HEK293 (cell line): ENCODE measurements around the gene S1PR3.

Experiments
- CTCF ChIA-PET: fragments of 350-600 bp; formaldehyde crosslinking; extraction: SDS; loops from one replicate; lab custom pipeline; 2021; ENCODE audit warnings: antibody characterized with exemption; lab: Yijun Ruan, JAX
- POLR2A ChIA-PET: fragments of 300-600 bp; formaldehyde crosslinking; extraction: SDS; loops from one replicate; lab custom pipeline; 2020; ENCODE audit warnings: antibody characterized with exemption, inconsistent platforms; lab: Yijun Ruan, JAX
- H3K27ac ChIP-seq: fragments of 200-500 bp; sonication (Bioruptor generic); 2 replicates; pipeline ENCODE4 v1.5.1; 2014; ENCODE audit warnings: low read depth, low read length, control low read depth, inconsistent platforms; ENCODE audit errors: extremely low read depth
- H3K36me3 ChIP-seq, 2 experiments: fragments of 200-500 bp in 1 of 2; sonication (Bioruptor generic) in 1 of 2; 1 replicate in 1 of 2; 2 replicates in 1 of 2; pipeline ENCODE4 v1.5.1; 2014 to 2017; ENCODE audit warnings: inconsistent platforms in 2 of 2, low read length in 2 of 2; ENCODE audit not compliant: control insufficient read depth in 2 of 2, insufficient read depth in 1 of 2
- H3K4me1 ChIP-seq: fragments of 200-500 bp; sonication (Bioruptor generic); 2 replicates; pipeline ENCODE4 v1.5.1; 2014; ENCODE audit warnings: mild to moderate bottlenecking, low read length, inconsistent platforms; ENCODE audit not compliant: control insufficient read depth, insufficient read depth
- H3K4me3 ChIP-seq: 2 replicates; pipeline ENCODE4 v1.5.1; 2011; ENCODE audit warnings: low read depth, mild to moderate bottlenecking, control low read depth, low read length, moderate library complexity
- H3K9me3 ChIP-seq: fragments of 200-500 bp; sonication (Bioruptor generic); 2 replicates; pipeline ENCODE4 v1.5.1; 2014; ENCODE audit warnings: low read depth, low read length, inconsistent platforms; ENCODE audit not compliant: control insufficient read depth, insufficient read depth
- KLF1 ChIP-seq: fragments of 450-650 bp; formaldehyde crosslinking; IDR thresholded peaks from 2 replicates; pipeline ENCODE4 v1.5.1; 2016; ENCODE audit warnings: missing biosample characterization, missing genetic modification characterization
- SP3 ChIP-seq: fragments of 450-650 bp; formaldehyde crosslinking; IDR thresholded peaks from 2 replicates; pipeline ENCODE4 v1.5.1; 2016; ENCODE audit warnings: missing biosample characterization, missing genetic modification characterization
- YY2 ChIP-seq: fragments of 450-650 bp; formaldehyde crosslinking; IDR thresholded peaks from 2 replicates; pipeline ENCODE4 v1.5.1; 2016; ENCODE audit warnings: missing biosample characterization, missing genetic modification characterization
- ZIC2 ChIP-seq: fragments of 450-650 bp; formaldehyde crosslinking; IDR thresholded peaks from 2 replicates; pipeline ENCODE4 v1.5.1; 2016; ENCODE audit warnings: missing biosample characterization, missing genetic modification characterization
- ZNF16 ChIP-seq: fragments of 450-650 bp; formaldehyde crosslinking; IDR thresholded peaks from 2 replicates; pipeline ENCODE4 v1.5.1; 2016; ENCODE audit warnings: low read depth, missing biosample characterization, missing genetic modification characterization
- ZNF335 ChIP-seq: fragments of 450-650 bp; formaldehyde crosslinking; conservative IDR thresholded peaks from 2 replicates; pipeline ENCODE4 v1.5.1; 2016; ENCODE audit warnings: missing biosample characterization, missing genetic modification characterization
- ZNF354C ChIP-seq: fragments of 450-650 bp; formaldehyde crosslinking; IDR thresholded peaks from 2 replicates; pipeline ENCODE4 v1.5.1; 2016; ENCODE audit warnings: missing biosample characterization, missing genetic modification characterization, low read depth, borderline replicate concordance
- ZNF37A ChIP-seq: fragments of 450-650 bp; IDR thresholded peaks from 2 replicates; pipeline ENCODE4 v1.5.1; 2018; ENCODE audit warnings: missing biosample characterization, missing genetic modification characterization
- ZNF473 ChIP-seq: fragments of 450-650 bp; formaldehyde crosslinking; IDR thresholded peaks from 2 replicates; pipeline ENCODE4 v1.5.1; 2017; ENCODE audit warnings: missing biosample characterization, missing genetic modification characterization
- ZNF561 ChIP-seq: fragments of 450-650 bp; IDR thresholded peaks from 2 replicates; pipeline ENCODE4 v1.5.1; 2018; ENCODE audit warnings: missing biosample characterization, missing genetic modification characterization, borderline replicate concordance
- ZNF660 ChIP-seq: fragments of 450-650 bp; IDR thresholded peaks from 2 replicates; pipeline ENCODE4 v1.5.1; 2018; ENCODE audit warnings: missing biosample characterization, mild to moderate bottlenecking, missing genetic modification characterization
- ZNF670 ChIP-seq: fragments of 450-650 bp; formaldehyde crosslinking; IDR thresholded peaks from 2 replicates; pipeline ENCODE4 v1.5.1; 2016; ENCODE audit warnings: missing biosample characterization, missing genetic modification characterization, low read depth
- ZNF677 ChIP-seq: fragments of 450-650 bp; IDR thresholded peaks from 2 replicates; pipeline ENCODE4 v1.5.0; 2018; ENCODE audit warnings: missing biosample characterization, mild to moderate bottlenecking, missing genetic modification characterization, moderate library complexity
- TF ChIP-seq, protein P1 (sequence below): fragments of 450-650 bp; formaldehyde crosslinking; IDR thresholded peaks from 2 replicates; pipeline ENCODE4 v1.5.1; 2016; ENCODE audit warnings: missing biosample characterization, missing genetic modification characterization, borderline replicate concordance
- TF ChIP-seq, protein P2 (sequence below): fragments of 450-650 bp; formaldehyde crosslinking; IDR thresholded peaks from 2 replicates; pipeline ENCODE4 v1.5.1; 2017; ENCODE audit warnings: missing biosample characterization, mild to moderate bottlenecking, missing genetic modification characterization, moderate library complexity
- TF ChIP-seq, protein P3 (sequence below): fragments of 450-650 bp; formaldehyde crosslinking; IDR thresholded peaks from 2 replicates; pipeline ENCODE4 v1.5.1; 2016; ENCODE audit warnings: missing biosample characterization, missing genetic modification characterization
- TF ChIP-seq, protein P4 (sequence below): fragments of 450-650 bp; formaldehyde crosslinking; IDR thresholded peaks from 2 replicates; pipeline ENCODE4 v1.5.1; 2016; ENCODE audit warnings: missing biosample characterization, missing genetic modification characterization
- TF ChIP-seq, protein P5 (sequence below): fragments of 450-650 bp; formaldehyde crosslinking; IDR thresholded peaks from 2 replicates; pipeline ENCODE4 v1.5.1; 2017; ENCODE audit warnings: missing biosample characterization, missing genetic modification characterization
- TF ChIP-seq, protein P6 (sequence below): fragments of 450-650 bp; formaldehyde crosslinking; IDR thresholded peaks from 2 replicates; pipeline ENCODE4 v1.5.1; 2017; ENCODE audit warnings: missing biosample characterization, missing genetic modification characterization

Gene S1PR3

DNA sequence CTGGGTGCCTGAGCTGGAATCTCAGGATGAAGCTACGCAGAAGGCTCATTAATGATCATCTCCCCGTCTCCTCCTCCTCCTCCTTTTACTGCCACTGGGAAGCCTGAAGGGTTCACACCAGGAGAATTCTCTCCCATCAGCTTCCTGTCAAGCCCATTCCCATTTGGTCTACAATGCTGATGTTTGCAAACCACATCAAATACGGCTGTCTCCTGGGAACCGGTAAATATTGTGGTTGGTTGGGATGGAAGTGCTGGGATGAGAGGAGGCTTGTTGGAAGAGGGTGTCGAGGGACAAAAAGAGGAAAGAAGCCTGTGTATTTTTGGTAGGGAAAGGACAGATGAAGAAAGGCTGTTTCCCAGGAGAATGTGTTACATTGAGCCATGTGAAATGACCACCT is 13.2 kb upstream of the S1PR3 start:
- Histone ChIP-seq H3K27ac (no peak overlapping the region), H3K9me3 (no peaks in the 10 kb centered on the region), H3K4me1 (no peaks in the 10 kb centered on the region), H3K36me3 (no peaks in the 10 kb centered on the region), H3K4me3 (no peak overlapping the region)
- ChIA-PET CTCF (no interaction called here), POLR2A (no interaction called here)
- TF ChIP-seq, protein P1, sequence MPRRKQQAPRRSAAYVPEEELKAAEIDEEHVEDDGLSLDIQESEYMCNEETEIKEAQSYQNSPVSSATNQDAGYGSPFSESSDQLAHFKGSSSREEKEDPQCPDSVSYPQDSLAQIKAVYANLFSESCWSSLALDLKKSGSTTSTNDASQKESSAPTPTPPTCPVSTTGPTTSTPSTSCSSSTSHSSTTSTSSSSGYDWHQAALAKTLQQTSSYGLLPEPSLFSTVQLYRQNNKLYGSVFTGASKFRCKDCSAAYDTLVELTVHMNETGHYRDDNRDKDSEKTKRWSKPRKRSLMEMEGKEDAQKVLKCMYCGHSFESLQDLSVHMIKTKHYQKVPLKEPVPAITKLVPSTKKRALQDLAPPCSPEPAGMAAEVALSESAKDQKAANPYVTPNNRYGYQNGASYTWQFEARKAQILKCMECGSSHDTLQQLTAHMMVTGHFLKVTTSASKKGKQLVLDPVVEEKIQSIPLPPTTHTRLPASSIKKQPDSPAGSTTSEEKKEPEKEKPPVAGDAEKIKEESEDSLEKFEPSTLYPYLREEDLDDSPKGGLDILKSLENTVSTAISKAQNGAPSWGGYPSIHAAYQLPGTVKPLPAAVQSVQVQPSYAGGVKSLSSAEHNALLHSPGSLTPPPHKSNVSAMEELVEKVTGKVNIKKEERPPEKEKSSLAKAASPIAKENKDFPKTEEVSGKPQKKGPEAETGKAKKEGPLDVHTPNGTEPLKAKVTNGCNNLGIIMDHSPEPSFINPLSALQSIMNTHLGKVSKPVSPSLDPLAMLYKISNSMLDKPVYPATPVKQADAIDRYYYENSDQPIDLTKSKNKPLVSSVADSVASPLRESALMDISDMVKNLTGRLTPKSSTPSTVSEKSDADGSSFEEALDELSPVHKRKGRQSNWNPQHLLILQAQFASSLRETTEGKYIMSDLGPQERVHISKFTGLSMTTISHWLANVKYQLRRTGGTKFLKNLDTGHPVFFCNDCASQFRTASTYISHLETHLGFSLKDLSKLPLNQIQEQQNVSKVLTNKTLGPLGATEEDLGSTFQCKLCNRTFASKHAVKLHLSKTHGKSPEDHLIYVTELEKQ (tag by site-specific recombination): no peak
- TF ChIP-seq, protein P2, sequence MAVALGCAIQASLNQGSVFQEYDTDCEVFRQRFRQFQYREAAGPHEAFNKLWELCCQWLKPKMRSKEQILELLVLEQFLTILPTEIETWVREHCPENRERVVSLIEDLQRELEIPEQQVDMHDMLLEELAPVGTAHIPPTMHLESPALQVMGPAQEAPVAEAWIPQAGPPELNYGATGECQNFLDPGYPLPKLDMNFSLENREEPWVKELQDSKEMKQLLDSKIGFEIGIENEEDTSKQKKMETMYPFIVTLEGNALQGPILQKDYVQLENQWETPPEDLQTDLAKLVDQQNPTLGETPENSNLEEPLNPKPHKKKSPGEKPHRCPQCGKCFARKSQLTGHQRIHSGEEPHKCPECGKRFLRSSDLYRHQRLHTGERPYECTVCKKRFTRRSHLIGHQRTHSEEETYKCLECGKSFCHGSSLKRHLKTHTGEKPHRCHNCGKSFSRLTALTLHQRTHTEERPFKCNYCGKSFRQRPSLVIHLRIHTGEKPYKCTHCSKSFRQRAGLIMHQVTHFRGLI: no peak
- TF ChIP-seq ZNF335 (no peak), ZNF16 (no peak), ZNF561 (tag by site-specific recombination) (no peak), KLF1 (tag by site-specific recombination) (no peak)
- TF ChIP-seq, protein P3, sequence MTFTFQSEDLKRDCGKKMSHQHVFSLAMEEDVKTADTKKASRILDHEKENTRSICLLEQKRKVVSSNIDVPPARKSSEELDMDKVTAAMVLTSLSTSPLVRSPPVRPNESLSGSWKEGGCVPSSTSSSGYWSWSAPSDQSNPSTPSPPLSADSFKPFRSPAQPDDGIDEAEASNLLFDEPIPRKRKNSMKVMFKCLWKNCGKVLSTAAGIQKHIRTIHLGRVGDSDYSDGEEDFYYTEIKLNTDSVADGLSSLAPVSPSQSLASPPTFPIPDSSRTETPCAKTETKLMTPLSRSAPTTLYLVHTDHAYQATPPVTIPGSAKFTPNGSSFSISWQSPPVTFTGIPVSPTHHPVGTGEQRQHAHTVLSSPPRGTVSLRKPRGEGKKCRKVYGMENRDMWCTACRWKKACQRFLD: no peak
- TF ChIP-seq, protein P4, sequence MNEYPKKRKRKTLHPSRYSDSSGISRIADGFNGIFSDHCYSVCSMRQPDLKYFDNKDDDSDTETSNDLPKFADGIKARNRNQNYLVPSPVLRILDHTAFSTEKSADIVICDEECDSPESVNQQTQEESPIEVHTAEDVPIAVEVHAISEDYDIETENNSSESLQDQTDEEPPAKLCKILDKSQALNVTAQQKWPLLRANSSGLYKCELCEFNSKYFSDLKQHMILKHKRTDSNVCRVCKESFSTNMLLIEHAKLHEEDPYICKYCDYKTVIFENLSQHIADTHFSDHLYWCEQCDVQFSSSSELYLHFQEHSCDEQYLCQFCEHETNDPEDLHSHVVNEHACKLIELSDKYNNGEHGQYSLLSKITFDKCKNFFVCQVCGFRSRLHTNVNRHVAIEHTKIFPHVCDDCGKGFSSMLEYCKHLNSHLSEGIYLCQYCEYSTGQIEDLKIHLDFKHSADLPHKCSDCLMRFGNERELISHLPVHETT (tag by site-specific recombination): no peak

DNA sequence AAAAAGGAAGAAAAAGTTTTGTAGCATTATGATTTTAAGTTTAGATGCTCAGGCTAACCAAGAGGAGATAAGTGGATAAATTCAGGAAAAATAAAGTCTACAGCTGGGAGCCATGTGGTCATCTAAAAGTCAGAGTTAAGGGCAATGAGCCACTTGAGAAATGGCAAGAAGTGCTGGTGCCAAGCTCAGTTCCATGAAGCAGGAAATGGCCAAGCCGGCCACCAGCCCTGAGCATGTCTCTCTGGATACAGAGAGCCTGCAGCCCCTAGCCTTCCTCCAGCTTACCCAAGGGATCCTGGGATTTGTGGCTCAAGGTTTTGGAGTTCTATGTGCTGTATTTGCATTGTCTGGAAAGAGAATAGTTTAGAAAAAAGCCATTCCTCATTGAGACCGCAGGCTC is 12.2 kb upstream of the S1PR3 start:
- Histone ChIP-seq H3K4me1 (no peaks in the 10 kb centered on the region), H3K9me3 (no peaks in the 10 kb centered on the region), H3K36me3 (no peaks in the 10 kb centered on the region), H3K27ac (no peak overlapping the region)
- ChIA-PET CTCF (no interaction called here), POLR2A (no interaction called here)
- TF ChIP-seq SP3 (tag by site-specific recombination) (no peak), ZNF660 (tag by site-specific recombination) (no peak)
- TF ChIP-seq, all 188 proteins: peak for 0
- no peak overlapping the region for H3K4me3 ChIP-seq

DNA sequence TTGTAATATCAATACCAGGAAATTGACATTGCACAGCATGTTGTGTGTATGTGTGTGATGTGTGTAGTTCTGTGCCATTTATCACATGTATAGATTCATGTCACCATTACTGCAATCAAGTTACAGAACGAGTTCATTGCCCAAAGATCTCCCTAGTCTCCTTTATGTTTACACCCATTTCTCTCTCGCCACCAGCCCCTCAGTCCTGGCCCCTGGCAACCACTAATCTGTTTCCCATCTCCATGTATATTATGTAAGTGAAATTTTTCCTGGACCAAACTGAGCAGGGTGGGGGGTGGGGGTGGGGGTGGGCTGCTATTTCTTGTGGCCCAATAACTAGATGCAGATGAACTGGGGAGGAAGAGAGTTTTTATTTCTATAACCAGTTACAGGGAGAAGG is 11.5 kb upstream of the S1PR3 start:
- no peaks in the 10 kb centered on the region for H3K4me1 ChIP-seq
- H3K4me3 ChIP-seq: no peak overlapping the region
- TF ChIP-seq, protein P5, sequence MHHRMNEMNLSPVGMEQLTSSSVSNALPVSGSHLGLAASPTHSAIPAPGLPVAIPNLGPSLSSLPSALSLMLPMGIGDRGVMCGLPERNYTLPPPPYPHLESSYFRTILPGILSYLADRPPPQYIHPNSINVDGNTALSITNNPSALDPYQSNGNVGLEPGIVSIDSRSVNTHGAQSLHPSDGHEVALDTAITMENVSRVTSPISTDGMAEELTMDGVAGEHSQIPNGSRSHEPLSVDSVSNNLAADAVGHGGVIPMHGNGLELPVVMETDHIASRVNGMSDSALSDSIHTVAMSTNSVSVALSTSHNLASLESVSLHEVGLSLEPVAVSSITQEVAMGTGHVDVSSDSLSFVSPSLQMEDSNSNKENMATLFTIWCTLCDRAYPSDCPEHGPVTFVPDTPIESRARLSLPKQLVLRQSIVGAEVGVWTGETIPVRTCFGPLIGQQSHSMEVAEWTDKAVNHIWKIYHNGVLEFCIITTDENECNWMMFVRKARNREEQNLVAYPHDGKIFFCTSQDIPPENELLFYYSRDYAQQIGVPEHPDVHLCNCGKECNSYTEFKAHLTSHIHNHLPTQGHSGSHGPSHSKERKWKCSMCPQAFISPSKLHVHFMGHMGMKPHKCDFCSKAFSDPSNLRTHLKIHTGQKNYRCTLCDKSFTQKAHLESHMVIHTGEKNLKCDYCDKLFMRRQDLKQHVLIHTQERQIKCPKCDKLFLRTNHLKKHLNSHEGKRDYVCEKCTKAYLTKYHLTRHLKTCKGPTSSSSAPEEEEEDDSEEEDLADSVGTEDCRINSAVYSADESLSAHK (tag by site-specific recombination): no peak
- TF ChIP-seq ZIC2 (tag by site-specific recombination) (no peak), ZNF670 (tag by site-specific recombination) (no peak), ZNF354C (tag by site-specific recombination) (no peak), ZNF37A (tag by site-specific recombination) (no peak), ZNF677 (tag by site-specific recombination) (no peak), ZNF473 (tag by site-specific recombination) (no peak), YY2 (tag by site-specific recombination) (no peak)
- TF ChIP-seq, protein P6, sequence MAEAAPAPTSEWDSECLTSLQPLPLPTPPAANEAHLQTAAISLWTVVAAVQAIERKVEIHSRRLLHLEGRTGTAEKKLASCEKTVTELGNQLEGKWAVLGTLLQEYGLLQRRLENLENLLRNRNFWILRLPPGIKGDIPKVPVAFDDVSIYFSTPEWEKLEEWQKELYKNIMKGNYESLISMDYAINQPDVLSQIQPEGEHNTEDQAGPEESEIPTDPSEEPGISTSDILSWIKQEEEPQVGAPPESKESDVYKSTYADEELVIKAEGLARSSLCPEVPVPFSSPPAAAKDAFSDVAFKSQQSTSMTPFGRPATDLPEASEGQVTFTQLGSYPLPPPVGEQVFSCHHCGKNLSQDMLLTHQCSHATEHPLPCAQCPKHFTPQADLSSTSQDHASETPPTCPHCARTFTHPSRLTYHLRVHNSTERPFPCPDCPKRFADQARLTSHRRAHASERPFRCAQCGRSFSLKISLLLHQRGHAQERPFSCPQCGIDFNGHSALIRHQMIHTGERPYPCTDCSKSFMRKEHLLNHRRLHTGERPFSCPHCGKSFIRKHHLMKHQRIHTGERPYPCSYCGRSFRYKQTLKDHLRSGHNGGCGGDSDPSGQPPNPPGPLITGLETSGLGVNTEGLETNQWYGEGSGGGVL (tag by site-specific recombination): no peak

More for the DNA sequence above, 11.5 kb upstream of the S1PR3 start:
- Histone ChIP-seq H3K9me3 (no peaks in the 10 kb centered on the region), H3K36me3 (no peaks in the 10 kb centered on the region), H3K27ac (no peak overlapping the region)
- ChIA-PET CTCF (no interaction called here), POLR2A (no interaction called here)
